IMR-90 (cell line): ENCODE results near the gene ADTRP. TPM values are rescaled to one million over a fixed set of nuclear protein-coding genes. Genes with fewer than 3 reads are reported as not detected.

ENCODE experiments used
- ATAC-seq: fragments of 200-7000 bp; cut with Tn5 transposase; 2 replicates; pipeline ENCODE4 v1.9.1; 2020; ENCODE audit warnings: low read depth, mild to moderate bottlenecking, moderate library complexity
- BruUV-seq: library from RNA; stranded (reverse); fragments of 400-500 nt; replicated peaks from 2 replicates; lab custom pipeline; 2021; lab: Mats Ljungman, UMichigan
- CTCF ChIA-PET: fragments of 300-600 bp; formaldehyde crosslinking; extraction: SDS; loops from one replicate; lab custom pipeline; 2021; ENCODE audit warnings: antibody characterized with exemption; lab: Yijun Ruan, JAX
- POLR2A ChIA-PET: fragments of 300-600 bp; sonication (Branson Sonifier 250); formaldehyde crosslinking; loops from one replicate; lab custom pipeline; 2022; ENCODE audit warnings: antibody characterized with exemption; ENCODE audit not compliant: unreplicated experiment; lab: Charles Lee
- DNase-seq: peaks from one replicate; pipeline ENCODE4 v3.0.0; 2013
- H2AFZ ChIP-seq: replicated peaks from 2 replicates; pipeline ENCODE3; 2013; ENCODE audit warnings: low read length, mild to moderate bottlenecking; ENCODE audit not compliant: poor library complexity
- H2AK5ac ChIP-seq: 2 replicates; pipeline ENCODE4 v1.6.1; 2013; ENCODE audit warnings: low read depth, low read length, inconsistent platforms
- H2AK9ac ChIP-seq: replicated peaks from 2 replicates; pipeline ENCODE3; 2013; ENCODE audit warnings: mild to moderate bottlenecking, low read depth, low read length, moderate library complexity; ENCODE audit not compliant: poor library complexity
- H2BK120ac ChIP-seq: 2 replicates; pipeline ENCODE4 v1.6.1; 2013; ENCODE audit warnings: low read depth, low read length, inconsistent platforms
- H2BK15ac ChIP-seq: 3 replicates; pipeline ENCODE4 v1.6.1; 2013; ENCODE audit warnings: low read depth, low read length, inconsistent platforms
- H2BK20ac ChIP-seq: 2 replicates; pipeline ENCODE4 v1.6.1; 2013; ENCODE audit warnings: low read depth, mild to moderate bottlenecking, inconsistent platforms, low read length, moderate library complexity
- H2BK5ac ChIP-seq: 2 replicates; pipeline ENCODE4 v1.6.1; 2013; ENCODE audit warnings: mild to moderate bottlenecking, low read depth, low read length, inconsistent platforms; ENCODE audit not compliant: poor library complexity, severe bottlenecking
- H3K14ac ChIP-seq: replicated peaks from 2 replicates; pipeline ENCODE4 v1.6.1; 2013; ENCODE audit warnings: low read depth, low read length, inconsistent platforms
- H3K18ac ChIP-seq: 2 replicates; pipeline ENCODE4 v1.6.1; 2013; ENCODE audit warnings: low read depth, low read length, control low read depth
- H3K23ac ChIP-seq: 2 replicates; pipeline ENCODE4 v1.6.1; 2013; ENCODE audit warnings: low read depth, low read length, inconsistent platforms
- H3K27ac ChIP-seq: 2 replicates; pipeline ENCODE4 v1.5.1; 2013; ENCODE audit warnings: mild to moderate bottlenecking, control low read depth, low read length; ENCODE audit not compliant: insufficient read depth
- H3K27me3 ChIP-seq: 2 replicates; pipeline ENCODE4 v1.6.1; 2013; ENCODE audit warnings: low read length; ENCODE audit not compliant: control insufficient read depth, insufficient read depth
- H3K36me3 ChIP-seq: 2 replicates; pipeline ENCODE4 v1.6.1; 2013; ENCODE audit warnings: low read length, mixed read lengths; ENCODE audit not compliant: control insufficient read depth, insufficient read depth
- H3K4ac ChIP-seq: 2 replicates; pipeline ENCODE4 v1.6.1; 2013; ENCODE audit warnings: low read depth, low read length, inconsistent platforms
- H3K4me1 ChIP-seq: 2 replicates; pipeline ENCODE4 v1.6.1; 2013; ENCODE audit warnings: low read length, mixed read lengths; ENCODE audit not compliant: control insufficient read depth, insufficient read depth
- H3K4me2 ChIP-seq: 2 replicates; pipeline ENCODE4 v1.6.1; 2013; ENCODE audit warnings: low read depth, mild to moderate bottlenecking, control low read depth, low read length, moderate library complexity
- H3K4me3 ChIP-seq: 2 replicates; pipeline ENCODE4 v1.5.1; 2013; ENCODE audit warnings: low read depth, mild to moderate bottlenecking, control low read depth, low read length, moderate library complexity; ENCODE audit not compliant: insufficient read depth
- H3K56ac ChIP-seq: 2 replicates; pipeline ENCODE4 v1.6.1; 2013; ENCODE audit warnings: low read length, inconsistent platforms; ENCODE audit not compliant: insufficient read depth; ENCODE audit errors: extremely low read depth
- H3K79me1 ChIP-seq, 2 experiments: 2 replicates each; pipeline ENCODE4 v1.6.1; 2013; ENCODE audit warnings: low read length in 2 of 2, inconsistent platforms in 1 of 2, low read depth in 1 of 2
- H3K9ac ChIP-seq: 2 replicates; pipeline ENCODE4 v1.6.1; 2013; ENCODE audit warnings: low read depth, low read length, control low read depth
- H3K9me1 ChIP-seq: 2 replicates; pipeline ENCODE4 v1.6.1; 2013; ENCODE audit warnings: low read length, inconsistent platforms; ENCODE audit not compliant: insufficient read depth
- H3K9me3 ChIP-seq: 2 replicates; pipeline ENCODE4 v1.6.1; 2013; ENCODE audit warnings: low read length; ENCODE audit not compliant: control insufficient read depth, insufficient read depth
- H4K20me1 ChIP-seq: 2 replicates; pipeline ENCODE4 v1.6.1; 2013; ENCODE audit warnings: low read length, inconsistent platforms; ENCODE audit not compliant: insufficient read depth
- H4K5ac ChIP-seq: 2 replicates; pipeline ENCODE4 v1.6.1; 2013; ENCODE audit warnings: mild to moderate bottlenecking, low read depth, low read length, control low read depth
- H4K8ac ChIP-seq, 2 experiments: 2 replicates each; pipeline ENCODE4 v1.6.1; 2013; ENCODE audit warnings: low read depth in 2 of 2, low read length in 2 of 2, control low read depth in 1 of 2, inconsistent platforms in 1 of 2
- H4K91ac ChIP-seq: 2 replicates; pipeline ENCODE4 v1.6.1; 2013; ENCODE audit warnings: low read depth, low read length, inconsistent platforms; ENCODE audit not compliant: insufficient read depth
- BHLHE40 ChIP-seq: fragments of 150-350 bp; IDR thresholded peaks from 2 replicates; pipeline ENCODE4 v1.6.1; 2016; ENCODE audit warnings: mild to moderate bottlenecking, low read depth, low read length
- CEBPB ChIP-seq: IDR thresholded peaks from 2 replicates; pipeline ENCODE4 v1.6.1; 2012; ENCODE audit warnings: low read depth, low read length, improper control_type of control experiment
- CHD1 ChIP-seq: IDR thresholded peaks from 2 replicates; pipeline ENCODE4 v1.6.1; 2012; ENCODE audit warnings: low read depth, low read length, improper control_type of control experiment
- CTCF ChIP-seq: conservative IDR thresholded peaks from 2 replicates; pipeline ENCODE4 v1.5.1; 2012; ENCODE audit warnings: mild to moderate bottlenecking, low read depth, low read length, improper control_type of control experiment
- ELK1 ChIP-seq: fragments of 150-350 bp; IDR thresholded peaks from 2 replicates; pipeline ENCODE4 v1.6.1; 2016; ENCODE audit warnings: low read depth, mild to moderate bottlenecking, low read length, moderate library complexity, borderline replicate concordance
- FOS ChIP-seq: fragments of 150-350 bp; IDR thresholded peaks from 2 replicates; pipeline ENCODE4 v1.6.1; 2016; ENCODE audit warnings: low read depth, low read length
- MAFK ChIP-seq: IDR thresholded peaks from 2 replicates; pipeline ENCODE4 v1.6.1; 2012; ENCODE audit warnings: low read depth, low read length, improper control_type of control experiment
- MAZ ChIP-seq: IDR thresholded peaks from 2 replicates; pipeline ENCODE4 v1.6.1; 2012; ENCODE audit warnings: low read depth, mild to moderate bottlenecking, low read length, improper control_type of control experiment, moderate library complexity, borderline replicate concordance
- MXI1 ChIP-seq: IDR thresholded peaks from 2 replicates; pipeline ENCODE4 v1.6.1; 2012; ENCODE audit warnings: low read depth, mild to moderate bottlenecking, low read length, moderate library complexity, borderline replicate concordance
- NFE2L2 ChIP-seq: fragments of 150-350 bp; IDR thresholded peaks from 2 replicates; pipeline ENCODE4 v1.6.1; 2016; ENCODE audit warnings: low read depth, mild to moderate bottlenecking, low read length
- POLR2A ChIP-seq: IDR thresholded peaks from 2 replicates; pipeline ENCODE4 v1.6.1; 2012; ENCODE audit warnings: mild to moderate bottlenecking, low read depth, low read length
- RAD21 ChIP-seq: IDR thresholded peaks from 2 replicates; pipeline ENCODE4 v1.6.1; 2012; ENCODE audit warnings: low read length, improper control_type of control experiment
- RCOR1 ChIP-seq: IDR thresholded peaks from 2 replicates; pipeline ENCODE4 v1.6.1; 2012; ENCODE audit warnings: mild to moderate bottlenecking, low read length, improper control_type of control experiment; ENCODE audit not compliant: insufficient replicate concordance
- RFX5 ChIP-seq: IDR thresholded peaks from 2 replicates; pipeline ENCODE4 v1.8.0; 2012; ENCODE audit warnings: low read depth, mild to moderate bottlenecking, low read length, moderate library complexity
- SMC3 ChIP-seq: fragments of 150-350 bp; IDR thresholded peaks from 2 replicates; pipeline ENCODE4 v1.6.1; 2016; ENCODE audit warnings: low read depth, mild to moderate bottlenecking, antibody characterized with exemption, low read length, moderate library complexity
- USF2 ChIP-seq: fragments of 150-350 bp; IDR thresholded peaks from 2 replicates; pipeline ENCODE4 v1.6.1; 2017; ENCODE audit warnings: mild to moderate bottlenecking, antibody characterized with exemption, low read length, low read depth
- WGBS, 2 experiments: methylation state at CpG; one replicate each; pipeline versions ENCODE4 v1.1.5 to v1.1.7; 2013; ENCODE audit warnings: missing lambda C conversion rate in 2 of 2; ENCODE audit not compliant: insufficient read length in 1 of 2; ENCODE audit errors: extremely low coverage in 2 of 2; 5-methylcytosine and 5-hydroxymethylcytosine counted together
- dilution Hi-C: fragments of 300-500 bp; cut with HindIII; formaldehyde crosslinking; loops from one replicate; pipeline ENCODE4 v1.14.3; 2018; ENCODE audit warnings: low sequenced_read_pairs; ENCODE audit not compliant: unreplicated experiment
- in situ Hi-C: fragments of 300-500 bp; cut with MboI; formaldehyde crosslinking; loops from 3 replicates; pipeline ENCODE4 v1.14.3; 2019; ENCODE audit warnings: low sequenced_read_pairs, inconsistent platforms, mixed read lengths
- intact Hi-C: fragments of 100-400 bp; cut with micrococcal nuclease; formaldehyde crosslinking; loops from 2 replicates; pipeline ENCODE4 v1.10.0; 2022
- polyA plus RNA-seq, 3 experiments: library from polyadenylated mRNA; depleted of rRNA; stranded (reverse); fragments of >200 nt; gene quantifications; 2 replicates each; pipeline ENCODE4 v1.2.3, GENCODE V29; 2012; ENCODE audit warnings: low replicate concordance in 1 of 3
- total RNA-seq: library from RNA; depleted of rRNA; stranded (reverse); fragments of >200 nt; gene quantifications from 2 replicates; pipeline ENCODE4 v1.2.3, GENCODE V29; 2012

ADTRP gene
- total and polyA plus RNA-seq, 2 of the 4 experiments (the other 2 are of a cell fraction): 0.50 to 0.72 TPM

GRCh38 chr6:11683871-11684270, 94.7 kb downstream of the ADTRP start:
- H2AK9ac ChIP-seq: no peak overlapping the region
- H3K23ac ChIP-seq: no peak overlapping the region
- peaks cover 8% of the 10 kb centered on the region for H3K4me1 ChIP-seq
- no peaks in the 10 kb centered on the region; the same call in none of the 2 replicates for H3K9me3 ChIP-seq
- CTCF ChIA-PET: no interaction called here
- H3K4ac ChIP-seq: no peak overlapping the region
- dilution Hi-C loops: no loop called here
- H4K91ac ChIP-seq: no peak overlapping the region
- intact Hi-C loops: no loop called here
- no peak for TF ChIP-seq RAD21
- TF ChIP-seq CTCF: no peak
- TF ChIP-seq USF2: no peak
- no peak for TF ChIP-seq RFX5
- no peak for TF ChIP-seq POLR2A
- no peak for TF ChIP-seq CHD1
- TF ChIP-seq FOS: no peak
- TF ChIP-seq MAFK: no peak
- no peak for TF ChIP-seq SMC3
- no peak for TF ChIP-seq RCOR1
- no peak for TF ChIP-seq ELK1
- no peak for TF ChIP-seq BHLHE40
- TF ChIP-seq MAZ: no peak
- no peak for TF ChIP-seq CEBPB
- TF ChIP-seq MXI1: no peak
- TF ChIP-seq NFE2L2: no peak
- no peak overlapping the region for H2BK5ac ChIP-seq
- H2AFZ ChIP-seq: no peak overlapping the region
- no peak overlapping the region for H3K14ac ChIP-seq
- H3K9me1 ChIP-seq: peaks cover 5% of the 10 kb centered on the region; the same call in 1 of the 2 replicates
- no peak overlapping the region for H3K9ac ChIP-seq
- POLR2A ChIA-PET: no interaction called here
- H3K27ac ChIP-seq: no peak overlapping the region
- BruUV-seq: no TSS peak
- no peak overlapping the region for H4K5ac ChIP-seq
- H2AK5ac ChIP-seq: no peak overlapping the region
- no peak overlapping the region for H2BK120ac ChIP-seq
- WGBS, 2 experiments: no CpG with 5 or more reads among the region's 2 CpGs
- no peaks in the 10 kb centered on the region for H3K36me3 ChIP-seq
- H3K18ac ChIP-seq: no peak overlapping the region
- in situ Hi-C loops: no loop called here
- no peaks in the 10 kb centered on the region for H4K20me1 ChIP-seq
- H2BK15ac ChIP-seq: no peak overlapping the region
- H3K79me1 ChIP-seq: no peaks in the 10 kb centered on the region
- no peak overlapping the region for H3K4me2 ChIP-seq
- DNase-seq (no peak), ATAC-seq (no peak)
- H3K56ac ChIP-seq: no peak overlapping the region
- peak overlapping the region; percentile 49; the same call in 1 of the 2 replicates for H2BK20ac ChIP-seq
- H3K27me3 ChIP-seq: no peaks in the 10 kb centered on the region
- no peak overlapping the region for H4K8ac ChIP-seq
- H3K4me3 ChIP-seq: no peak overlapping the region
